Left lung (tissue), 10 donors: ENCODE measurements around the gene TACR2. TPM values are rescaled to one million over a fixed set of nuclear protein-coding genes. Genes with fewer than 3 reads are reported as not detected.

Experiments
- ATAC-seq: fragments of 200-7000 bp; cut with Tn5 transposase; one replicate; pipeline ENCODE4 v1.9.1; 2020; ENCODE audit warnings: moderate library complexity
- DNase-seq, 4 donors: peaks; one replicate each; pipeline ENCODE4 v3.0.0-alpha.2; 2013 to 2020
- H3K27ac ChIP-seq, 2 donors: fragments of 200-600 bp; sonication (generic) in 1 of 2; one replicate each; pipeline versions ENCODE4 v1.5.0 to v1.8.0; 2020 to 2021
- H3K27me3 ChIP-seq, 2 donors: fragments of 200-600 bp; sonication (generic) in 1 of 2; one replicate each; pipeline versions ENCODE4 v1.5.0 to v1.8.0; 2020 to 2021
- H3K36me3 ChIP-seq, 2 donors: fragments of 200-600 bp; sonication (generic) in 1 of 2; one replicate each; pipeline versions ENCODE4 v1.5.0 to v1.8.0; 2020 to 2021
- H3K4me1 ChIP-seq, 2 donors: fragments of 200-600 bp; one replicate each; pipeline ENCODE4 v1.8.0; 2021
- H3K4me3 ChIP-seq, 2 donors: fragments of 200-600 bp; sonication (generic) in 1 of 2; one replicate each; pipeline versions ENCODE4 v1.5.0 to v1.8.0; 2020 to 2021; ENCODE audit warnings: mild to moderate bottlenecking in 1 of 2
- H3K9me3 ChIP-seq, 2 donors: fragments of 200-600 bp; sonication (generic) in 1 of 2; one replicate each; pipeline versions ENCODE4 v1.5.0 to v1.8.0; 2020 to 2021
- CTCF ChIP-seq, 2 donors: fragments of 200-600 bp; sonication (generic) in 1 of 2; IDR thresholded peaks; one replicate each; pipeline versions ENCODE4 v1.5.0 to v1.8.0; 2021; ENCODE audit warnings: antibody characterized with exemption in 2 of 2
- intact Hi-C, 2 donors: fragments of 100-400 bp; cut with DNase I; formaldehyde crosslinking; loops; one replicate each; pipeline versions ENCODE4 v1.11.2 to v1.14.2; 2022
- polyA plus RNA-seq, 6 donors: library from polyadenylated mRNA; unstranded; fragments of 120-200 nt; gene quantifications; one replicate each; pipeline ENCODE4 v1.2.1, GENCODE V29; 2013; ENCODE audit not compliant: insufficient read length in 6 of 6
- total RNA-seq, 2 donors: library from RNA; stranded (reverse); fragmentation: NEBNext Ultra II Directional; extraction: Animal tissue kit (Norgen Biotek cat#: 25700); gene quantifications; one replicate each; pipeline ENCODE4 v1.2.1, GENCODE V29; 2021
- donor health status: DM: no; HTN: yes; CAD: no.
- donor health status: DM: no; HTN: no; CAD: no.

TACR2 gene
- total and polyA plus RNA-seq, 8 donors = 0.31 to 0.70 (median 0.45) TPM

DNA sequence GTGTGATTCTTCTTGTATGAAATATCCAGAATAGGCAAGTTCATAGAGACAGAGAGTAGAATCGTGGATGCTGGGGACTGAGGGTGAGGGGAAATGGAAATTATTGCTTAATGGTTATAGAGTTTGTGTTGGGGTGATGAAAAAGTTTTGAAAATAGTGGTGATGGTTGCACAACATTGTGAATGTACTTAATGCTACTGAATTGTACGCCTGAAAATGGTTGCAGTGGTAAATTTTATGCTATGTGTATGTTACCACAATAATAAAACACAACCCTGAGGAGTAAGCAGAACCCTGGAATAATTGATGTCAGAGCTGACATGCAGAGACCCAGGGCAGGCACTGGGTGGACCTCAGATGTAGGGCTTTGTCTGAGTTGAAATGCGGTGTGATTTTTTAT, 57.6 kb downstream of the TACR2 start:
- H3K36me3 ChIP-seq = peaks cover 0 to 33% of the 10 kb centered on the region in 2 donors
- DNase-seq = no peak
- H3K4me1 ChIP-seq = peaks cover 24 to 88% of the 10 kb centered on the region in 2 donors
- H3K27ac ChIP-seq = peak overlapping the region in 1 of 2 donors; percentile 69
- H3K27me3 ChIP-seq = no peaks in the 10 kb centered on the region
- H3K4me3 ChIP-seq = no peak overlapping the region
- ATAC-seq = no peak
- no peak for TF ChIP-seq CTCF (IDR thresholded peaks at IDR 0.05)
- no peaks in the 10 kb centered on the region for H3K9me3 ChIP-seq
- intact Hi-C loops = no loop called here

DNA sequence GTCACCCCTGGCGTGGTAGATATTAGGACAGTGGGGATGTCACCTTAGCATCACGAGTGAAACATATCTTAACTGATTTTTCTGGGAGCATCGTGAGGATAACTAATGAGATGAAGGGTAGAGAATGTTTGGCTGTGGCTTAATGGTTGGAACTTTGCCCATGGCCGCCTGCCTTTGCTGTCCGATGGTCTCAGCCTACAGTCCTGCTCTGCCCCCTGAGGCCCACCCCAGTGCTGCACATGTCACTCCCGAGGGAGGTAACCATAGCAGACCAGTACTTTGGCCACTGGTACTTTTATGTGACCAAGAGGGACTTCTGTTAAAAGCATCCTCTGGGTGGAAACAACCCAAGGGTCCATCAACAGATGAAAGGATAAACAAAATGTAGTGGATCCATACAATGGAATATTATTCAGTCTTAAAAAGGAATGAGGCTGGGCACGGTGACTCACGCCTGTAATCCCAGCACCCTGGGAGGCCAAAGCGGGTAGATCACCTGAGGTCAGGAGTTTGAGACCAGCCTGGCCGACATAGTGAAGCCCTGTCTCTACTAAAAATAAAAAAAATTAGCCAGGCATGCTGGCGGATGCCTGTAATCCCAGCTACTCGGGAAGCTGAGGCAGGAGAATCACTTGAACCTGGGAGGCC, 58.4 kb downstream of the TACR2 start:
- H3K27me3 ChIP-seq = no peaks in the 10 kb centered on the region
- peaks cover 24 to 91% of the 10 kb centered on the region in 2 donors for H3K4me1 ChIP-seq
- H3K27ac ChIP-seq = no peak overlapping the region
- H3K4me3 ChIP-seq = no peak overlapping the region
- no peak for ATAC-seq
- no peak for TF ChIP-seq CTCF (IDR thresholded peaks at IDR 0.05)
- no peaks in the 10 kb centered on the region for H3K9me3 ChIP-seq
- H3K36me3 ChIP-seq = peaks cover 0 to 31% of the 10 kb centered on the region in 2 donors
- intact Hi-C loops = no loop called here
- DNase-seq = no peak

GRCh38 chr10:69356187-69356586, 60.5 kb downstream of the TACR2 start:
- ATAC-seq = no peak
- H3K9me3 ChIP-seq = no peaks in the 10 kb centered on the region

GRCh38 chr10:69353977-69354635, 62.6 kb downstream of the TACR2 start:
- no peaks in the 10 kb centered on the region for H3K9me3 ChIP-seq
- H3K4me1 ChIP-seq = peaks cover 0 to 69% of the 10 kb centered on the region in 2 donors
- H3K4me3 ChIP-seq = no peak overlapping the region
- H3K36me3 ChIP-seq = peaks cover 0 to 10% of the 10 kb centered on the region in 2 donors
- DNase-seq = no peak
- no peak overlapping the region for H3K27ac ChIP-seq
- TF ChIP-seq CTCF (IDR thresholded peaks at IDR 0.05) = no peak
- H3K27me3 ChIP-seq = no peaks in the 10 kb centered on the region
- ATAC-seq = no peak
- intact Hi-C loops = no loop called here

More at GRCh38 chr10:69356187-69356586, 60.5 kb downstream of the TACR2 start:
- no peaks in the 10 kb centered on the region for H3K27me3 ChIP-seq
- no peak overlapping the region for H3K4me3 ChIP-seq
- no peak for TF ChIP-seq CTCF (IDR thresholded peaks at IDR 0.05)
- H3K36me3 ChIP-seq = peaks cover 0 to 15% of the 10 kb centered on the region in 2 donors
- H3K4me1 ChIP-seq = peaks cover 10 to 77% of the 10 kb centered on the region in 2 donors
- DNase-seq = no peak
- intact Hi-C loops = no loop called here
- no peak overlapping the region for H3K27ac ChIP-seq

Other genes with a start within 250 kb of the TACR2 start
- 10 to 100 TPM; 15.8 to 22.3 TPM for gene SUPV3L1, start 236.7 kb downstream of the TACR2 start, total RNA-seq
- 10 to 100 TPM; 38.2 to 47.6 (median 41.6) TPM for gene SUPV3L1, start 236.7 kb downstream of the TACR2 start, polyA plus RNA-seq
- 1 to 10 TPM; 4.5 to 9.7 TPM for gene HKDC1, start 196.6 kb downstream of the TACR2 start, total RNA-seq
- 1 to 10 TPM in 5 of 6 donors, under 1 TPM in 1; 0.71 to 6.0 (median 3.7) TPM for gene HKDC1, start 196.6 kb downstream of the TACR2 start, polyA plus RNA-seq
- 100 to 1,000 TPM in 1 of 2 donors, 10 to 100 TPM in 1; 88.8 to 126 TPM for gene HK1, start 138.4 kb downstream of the TACR2 start, total RNA-seq
- 10 to 100 TPM; 51.5 to 59.1 (median 55.9) TPM for gene HK1, start 138.4 kb downstream of the TACR2 start, polyA plus RNA-seq
- 10 to 100 TPM; 52.4 to 67.9 TPM for gene TSPAN15, start 34.5 kb upstream of the TACR2 start, total RNA-seq
- gene TSPAN15, start 34.5 kb upstream of the TACR2 start, polyA plus RNA-seq = 10 to 100 TPM; 34.4 to 43.9 (median 38.9) TPM
- not detected for gene NEUROG3, start 156.5 kb upstream of the TACR2 start, total RNA-seq
- under 1 TPM in 2 of 6 donors, not detected in 4; 0.16 to 0.17 TPM for gene NEUROG3, start 156.5 kb upstream of the TACR2 start, polyA plus RNA-seq
- gene FAM241B, start 213.3 kb upstream of the TACR2 start, total RNA-seq = 1 to 10 TPM; 9.3 to 9.6 TPM
- gene FAM241B, start 213.3 kb upstream of the TACR2 start, polyA plus RNA-seq = 1 to 10 TPM; 6.1 to 8.2 (median 7.3) TPM